Erythroblast (primary cell): ENCODE measurements around the gene ANXA4.
"Not testable (repeated sequence)": the region's sequence is repeated elsewhere in the genome, so short reads cannot be mapped to it uniquely, and the experiment has no call there.

ENCODE experiments used
- DNase-seq, 2 experiments: peaks; one replicate each; lab custom pipeline; 2025; lab: John Stamatoyannopoulos, UW
- GATA1 ChIP-seq: IDR thresholded peaks from 2 replicates; pipeline ENCODE4 v1.6.1; 2011; ENCODE audit warnings: low read depth, mild to moderate bottlenecking, control low read depth, low read length, moderate library complexity
- POLR2A ChIP-seq: IDR thresholded peaks from 2 replicates; pipeline ENCODE4 v1.6.1; 2011; ENCODE audit warnings: mild to moderate bottlenecking, low read length

ANXA4 gene

DNA sequence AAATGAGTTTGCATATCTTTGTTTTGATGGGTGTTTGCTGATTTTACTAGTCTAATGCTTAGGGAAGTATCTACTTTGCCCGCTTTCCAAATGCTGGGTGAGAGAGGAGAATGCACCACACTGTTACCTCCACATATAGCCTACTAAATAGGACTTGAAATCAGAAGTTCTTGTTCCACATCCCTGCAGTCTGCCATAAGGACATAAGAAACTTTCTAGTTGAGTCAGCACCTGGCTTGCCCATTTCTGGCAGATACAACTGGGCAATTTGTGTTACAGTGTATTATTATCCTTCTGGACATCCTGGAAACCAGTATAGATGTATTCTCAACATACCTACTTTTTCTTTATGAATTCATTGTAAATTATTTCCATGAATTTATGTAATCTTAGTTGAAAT lies 29.5 kb downstream of the ANXA4 start:
- DNase-seq = peak in 1 of 2 experiments; percentile 33
- TF ChIP-seq POLR2A (no peak), GATA1 (no peak)

DNA sequence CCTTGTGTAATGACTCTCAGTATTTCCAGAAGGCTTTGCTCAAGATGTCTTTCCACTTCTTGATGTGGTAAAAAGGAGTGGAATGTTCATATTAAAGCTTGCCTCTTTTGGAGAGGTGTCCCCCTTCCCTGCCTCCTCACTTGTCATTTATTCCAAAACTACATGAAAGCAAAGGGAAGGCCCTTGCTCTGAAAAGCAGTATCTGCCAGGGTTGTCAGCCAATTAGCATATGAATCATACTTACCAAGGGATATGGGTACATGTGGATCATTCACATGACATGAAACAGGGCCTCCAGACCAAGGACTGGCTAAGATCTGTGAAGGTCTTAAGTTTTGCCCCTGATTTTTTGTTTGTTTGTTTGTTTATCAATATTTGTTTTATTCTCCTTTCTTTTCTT lies 31.3 kb downstream of the ANXA4 start:
- peak in 1 of 2 experiments; percentile 38 for DNase-seq
- TF ChIP-seq POLR2A (no peak), GATA1 (no peak)

GRCh38 chr2:69774258-69774983 lies 32.5 kb downstream of the ANXA4 start:
- DNase-seq = not testable (repeated sequence)

DNA sequence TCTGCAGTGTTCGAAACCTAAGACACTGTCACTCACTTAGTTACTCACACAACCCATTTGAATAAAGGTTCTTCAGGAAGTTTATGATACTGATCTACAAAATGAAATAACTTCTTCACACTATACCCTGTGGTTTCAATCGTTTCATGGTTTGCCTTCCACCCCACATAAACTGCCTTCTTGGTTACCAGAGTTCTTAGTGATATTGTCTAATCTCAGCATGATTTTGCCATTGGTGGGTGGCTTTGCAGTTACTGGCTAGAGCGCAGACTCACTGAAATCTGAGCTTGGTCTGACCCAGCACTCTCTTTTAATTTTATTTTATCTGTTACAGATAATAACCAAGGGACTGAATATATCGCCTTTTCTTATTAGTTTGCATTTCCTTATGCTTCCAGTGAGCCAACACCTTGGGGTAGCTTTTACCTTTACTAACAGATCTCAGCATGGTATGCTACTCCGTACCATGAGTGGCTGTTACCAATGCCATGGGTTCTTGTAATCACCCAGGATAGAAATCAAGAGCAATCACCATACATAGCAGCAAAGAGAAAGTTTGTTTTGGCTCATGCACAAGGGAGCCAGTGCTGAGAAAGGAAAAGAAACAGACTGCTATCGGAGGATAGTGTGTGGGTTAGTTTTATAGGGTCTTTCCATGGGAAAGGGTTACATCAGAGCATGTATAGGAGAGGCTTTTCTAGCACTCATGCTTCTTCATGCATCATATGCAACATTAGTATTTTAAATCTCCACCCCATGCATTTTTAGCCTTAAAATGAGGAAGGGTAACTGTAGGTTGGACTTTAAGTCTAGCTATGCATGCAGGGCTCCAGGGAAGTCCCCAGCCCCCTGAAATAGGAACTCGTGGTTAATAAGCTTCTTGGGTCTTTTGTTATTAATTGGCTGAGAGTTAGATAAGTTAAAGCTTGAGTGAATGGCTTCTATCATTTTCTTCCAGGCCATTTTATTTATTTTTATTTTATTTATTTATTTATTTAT lies 33.3 kb downstream of the ANXA4 start:
- TF ChIP-seq GATA1 (no peak), POLR2A (no peak)
- DNase-seq = no peak

- DNase-seq = no peak
These were observed 35.2 kb downstream of the ANXA4 start for GRCh38 chr2:69776886-69777785.

DNA sequence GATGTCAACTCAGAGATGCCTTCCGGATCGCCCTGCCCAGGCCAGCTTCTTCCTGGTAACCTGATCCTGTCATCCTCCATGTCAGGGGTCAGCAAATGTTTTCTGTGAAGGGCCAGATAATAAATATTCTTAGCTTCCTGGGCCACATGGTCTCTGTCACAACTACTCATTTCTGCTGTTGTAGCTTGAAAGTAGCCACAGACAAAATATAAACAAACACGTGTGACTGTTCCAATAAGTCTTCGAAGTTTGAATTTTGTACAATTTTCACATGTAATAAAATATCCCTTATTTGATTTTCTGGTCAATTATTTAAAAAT lies 35.8 kb downstream of the ANXA4 start:
- no peak for DNase-seq
- TF ChIP-seq GATA1 (no peak), POLR2A (no peak)

More at GRCh38 chr2:69776886-69777785, 35.2 kb downstream of the ANXA4 start:
- TF ChIP-seq GATA1 (no peak), POLR2A (no peak)

DNA sequence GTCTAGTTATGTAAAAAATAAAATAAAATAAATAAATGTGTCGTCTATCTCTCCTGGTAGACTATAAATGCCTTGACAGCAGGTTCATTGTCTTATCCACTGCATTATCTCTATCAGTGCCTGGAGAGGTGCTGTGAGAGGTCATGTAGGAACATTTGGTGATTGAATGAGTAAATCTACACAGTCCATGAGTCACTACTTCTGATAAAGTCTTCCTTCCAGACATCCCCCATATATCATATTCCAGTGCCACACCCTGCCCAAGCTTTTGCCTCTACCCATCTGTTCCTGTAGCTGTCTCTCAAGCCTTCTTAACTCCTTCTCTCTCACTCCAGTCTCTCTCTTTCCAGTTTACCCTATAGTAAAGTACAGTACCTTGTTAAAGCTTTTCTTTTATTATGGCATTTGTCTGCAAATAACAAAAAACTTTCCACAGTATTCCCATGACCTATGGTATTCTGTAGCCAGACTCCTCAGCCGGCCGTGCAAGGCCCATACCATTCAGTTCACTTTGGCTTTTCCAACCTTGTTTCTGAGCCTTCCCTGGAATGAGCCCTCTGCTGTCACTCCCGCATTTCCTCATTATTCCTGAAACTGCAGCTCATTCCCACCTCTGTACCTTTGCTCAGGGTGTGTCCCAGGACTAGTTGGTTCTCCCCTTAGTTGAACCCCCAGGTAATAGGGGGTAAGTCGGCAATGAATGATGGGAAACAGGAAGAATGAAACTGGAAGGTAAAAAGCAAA lies 37.5 kb downstream of the ANXA4 start:
- peak; percentile 19 to 46 for DNase-seq
- TF ChIP-seq POLR2A (no peak), GATA1 (no peak)

DNA sequence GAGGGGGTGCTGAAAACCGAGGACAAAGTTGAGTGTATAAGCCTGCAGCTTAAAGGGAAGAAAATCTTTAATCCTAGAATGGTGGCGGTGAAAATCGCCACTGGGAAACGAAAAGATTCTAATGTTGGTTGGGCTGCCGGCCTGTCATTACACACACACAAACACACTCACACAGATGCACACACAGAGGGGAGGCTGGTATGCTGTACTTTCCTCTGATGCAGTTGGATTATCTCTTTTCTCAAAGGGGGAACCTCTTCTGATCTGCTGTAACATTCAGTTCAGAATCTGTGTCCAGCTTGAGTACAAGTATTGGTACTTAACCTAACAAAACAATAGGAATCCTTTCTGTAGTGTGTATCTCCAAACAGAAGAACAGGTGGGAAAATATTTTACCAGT lies 39.0 kb downstream of the ANXA4 start:
- DNase-seq = no peak
- TF ChIP-seq GATA1 = no peak
- no peak for TF ChIP-seq POLR2A

DNA sequence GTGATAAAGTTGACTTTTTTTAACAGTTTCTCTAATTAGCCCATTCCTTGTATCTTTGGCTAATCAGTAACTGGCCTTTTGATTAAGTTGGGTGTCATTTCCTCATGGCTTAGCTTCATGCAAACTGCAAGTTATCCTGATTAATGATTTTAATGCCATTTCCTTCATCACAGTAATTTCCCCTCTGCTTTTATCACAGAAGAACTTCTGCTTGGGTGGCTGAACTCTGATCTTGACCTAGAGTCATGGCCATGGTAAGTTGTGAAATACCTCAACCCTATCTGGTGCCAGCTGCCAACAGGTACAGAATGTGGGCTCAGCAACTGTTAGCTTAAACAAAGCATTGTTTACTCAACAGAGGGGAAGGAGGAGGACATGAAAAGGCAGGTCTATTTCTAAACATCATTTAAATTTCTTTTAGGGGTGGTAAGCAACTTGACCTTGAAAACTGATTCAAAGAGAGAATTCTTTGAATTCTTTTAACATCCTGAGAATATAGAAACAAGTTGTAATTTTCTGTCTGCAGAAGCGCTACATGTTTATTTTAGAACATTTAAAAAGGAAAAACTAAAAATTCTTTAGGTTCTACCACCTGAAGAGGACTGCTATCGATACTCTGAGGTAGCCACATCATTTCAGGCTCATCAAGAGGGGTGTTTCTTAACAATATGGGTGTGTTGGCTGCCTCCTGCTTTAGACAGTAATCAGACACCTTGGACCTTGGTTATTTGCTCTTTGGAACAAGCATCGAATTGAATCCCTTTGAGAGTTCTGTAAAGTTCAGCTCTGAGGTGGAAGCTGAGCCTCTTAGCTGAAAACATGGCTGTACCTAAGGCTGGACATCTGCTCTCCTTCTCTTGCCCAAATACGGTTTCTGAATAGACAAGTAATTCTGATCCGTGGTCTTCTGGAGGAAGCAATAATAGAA lies 39.7 kb downstream of the ANXA4 start:
- peak; percentile 53 to 54 for DNase-seq
- TF ChIP-seq POLR2A (no peak), GATA1 (no peak)

- no peak for DNase-seq
- no peak for TF ChIP-seq POLR2A
- TF ChIP-seq GATA1 = no peak
These were observed 42.3 kb downstream of the ANXA4 start for GRCh38 chr2:69784228-69784627.

- TF ChIP-seq GATA1 = no peak
- no peak for DNase-seq
These were observed 43.4 kb downstream of the ANXA4 start for GRCh38 chr2:69785358-69785757.

GRCh38 chr2:69786052-69786560 lies 44.2 kb downstream of the ANXA4 start:
- peak in 1 of 2 experiments; percentile 15 for DNase-seq
- TF ChIP-seq GATA1 (no peak), POLR2A (no peak)
